ENCODE measurements around the gene CDC42BPB. TPM values are rescaled to one million over a fixed set of nuclear protein-coding genes. Genes with fewer than 3 reads are reported as not detected.

CDC42BPB gene
- total RNA-seq, 1 experiment from 2014 or later: 96.9 TPM

DNA sequence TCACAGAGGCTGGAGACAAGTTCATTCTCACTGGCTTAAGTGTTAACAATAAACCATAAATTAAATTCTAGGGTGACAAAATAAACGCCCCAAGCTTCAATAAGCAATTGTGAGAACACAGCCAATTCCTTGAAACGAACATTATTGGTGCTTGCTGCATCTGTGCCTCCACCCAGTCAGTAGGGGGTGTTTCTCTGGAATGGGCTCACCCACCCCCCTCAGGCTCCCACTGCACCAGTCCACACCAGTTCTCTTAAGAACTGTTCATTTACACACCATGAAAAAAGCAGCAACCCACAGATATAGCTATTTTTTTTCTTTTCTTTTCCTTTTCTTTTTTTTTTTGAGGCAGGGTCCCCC is 34.7 kb downstream of the CDC42BPB start (continued):
- TF ChIP-seq STAT6 (CRISPR knock-in tag; conservative IDR thresholded peaks at IDR 0.05; ENCODE audit: low read depth) (no peak), ATF2 (CRISPR knock-in tag; IDR thresholded peaks at IDR 0.05; ENCODE audit: borderline replicate concordance, low read depth) (no peak), ZNF416 (CRISPR knock-in tag; IDR thresholded peaks at IDR 0.05) (no peak), ATF6 (CRISPR knock-in tag; IDR thresholded peaks at IDR 0.05) (no peak), PREB (CRISPR knock-in tag; IDR thresholded peaks at IDR 0.05; ENCODE audit: borderline replicate concordance) (no peak), SMAD4 (CRISPR knock-in tag; IDR thresholded peaks at IDR 0.05) (no peak), ZNF232 (CRISPR knock-in tag; IDR thresholded peaks at IDR 0.05) (no peak)

DNA sequence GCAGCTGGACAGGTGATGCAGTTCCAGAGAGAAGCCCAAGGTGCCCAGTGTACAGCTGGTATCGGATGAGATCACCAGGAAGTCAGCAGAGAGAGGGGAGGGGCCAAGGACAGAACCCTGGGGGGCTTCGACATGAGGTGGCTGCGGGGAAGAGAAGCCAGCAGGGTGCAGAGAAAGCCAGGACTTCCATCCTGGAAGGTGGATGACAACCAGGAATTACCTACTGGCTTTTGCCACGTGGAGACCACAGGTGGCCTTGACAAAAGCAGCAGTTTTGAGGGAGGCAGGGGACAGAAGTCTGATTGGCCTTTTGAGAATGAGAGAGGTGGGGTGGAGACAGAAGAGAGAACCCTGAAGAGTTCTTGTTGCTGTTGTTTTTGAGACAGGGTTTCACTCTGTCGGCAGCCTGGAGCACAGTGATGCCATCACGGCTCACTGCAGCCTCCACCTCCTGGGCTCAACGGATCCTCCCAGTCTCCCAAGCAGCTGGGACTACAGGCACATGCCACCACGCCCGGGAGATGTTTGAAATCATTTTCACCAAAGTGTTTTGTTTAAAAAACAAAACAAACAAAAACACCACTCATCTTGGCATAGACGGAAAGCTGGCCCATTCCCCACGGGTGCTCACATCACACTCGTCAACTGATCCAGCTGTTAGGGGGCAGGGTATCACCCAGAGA is 35.2 kb downstream of the CDC42BPB start:
- no peak; the same call in 1 of the 2 replicates for ATAC-seq
- no peak overlapping the region for H3K4me3 Mint-ChIP-seq
- ChIA-PET CTCF (interaction anchor here (0.7 to 1.2 kb wide), 3 partner anchors 10 to 83 kb away, joined by 3 to 4 read pairs (median 3); no protein-coding TSS in a partner anchor), POLR2A (no interaction called here)
- peaks cover 42% of the 10 kb centered on the region for H3K4me1 Mint-ChIP-seq
- peak overlapping the region; percentile 82 for H3K27ac Mint-ChIP-seq
- peaks cover 15% of the 10 kb centered on the region for H3K36me3 Mint-ChIP-seq
- DNase-seq (ENCODE audit: low spot score): no peak
- H3K9me3 Mint-ChIP-seq: peaks cover 13% of the 10 kb centered on the region
- no peaks in the 10 kb centered on the region for H3K27me3 Mint-ChIP-seq (ENCODE audit: low read depth)
- no peak for TF ChIP-seq JUN (CRISPR knock-in tag; IDR thresholded peaks at IDR 0.05)
- TF ChIP-seq ZNF263 (CRISPR knock-in tag; IDR thresholded peaks at IDR 0.05; ENCODE audit: low read depth): no peak
- TF ChIP-seq ZNF396 (CRISPR knock-in tag; IDR thresholded peaks at IDR 0.05; ENCODE audit: borderline replicate concordance): no peak
- no peak for TF ChIP-seq ZNF532 (CRISPR knock-in tag; IDR thresholded peaks at IDR 0.05; ENCODE audit: borderline replicate concordance)
- no peak for TF ChIP-seq HMGA2 (CRISPR knock-in tag; IDR thresholded peaks at IDR 0.05)
- TF ChIP-seq USF2 (CRISPR knock-in tag; IDR thresholded peaks at IDR 0.05): no peak
- TF ChIP-seq TEAD4 (CRISPR knock-in tag; IDR thresholded peaks at IDR 0.05): no peak
- TF ChIP-seq, protein P1, sequence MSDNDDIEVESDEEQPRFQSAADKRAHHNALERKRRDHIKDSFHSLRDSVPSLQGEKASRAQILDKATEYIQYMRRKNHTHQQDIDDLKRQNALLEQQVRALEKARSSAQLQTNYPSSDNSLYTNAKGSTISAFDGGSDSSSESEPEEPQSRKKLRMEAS (CRISPR knock-in tag; IDR thresholded peaks at IDR 0.05): no peak
- TF ChIP-seq, protein P2, sequence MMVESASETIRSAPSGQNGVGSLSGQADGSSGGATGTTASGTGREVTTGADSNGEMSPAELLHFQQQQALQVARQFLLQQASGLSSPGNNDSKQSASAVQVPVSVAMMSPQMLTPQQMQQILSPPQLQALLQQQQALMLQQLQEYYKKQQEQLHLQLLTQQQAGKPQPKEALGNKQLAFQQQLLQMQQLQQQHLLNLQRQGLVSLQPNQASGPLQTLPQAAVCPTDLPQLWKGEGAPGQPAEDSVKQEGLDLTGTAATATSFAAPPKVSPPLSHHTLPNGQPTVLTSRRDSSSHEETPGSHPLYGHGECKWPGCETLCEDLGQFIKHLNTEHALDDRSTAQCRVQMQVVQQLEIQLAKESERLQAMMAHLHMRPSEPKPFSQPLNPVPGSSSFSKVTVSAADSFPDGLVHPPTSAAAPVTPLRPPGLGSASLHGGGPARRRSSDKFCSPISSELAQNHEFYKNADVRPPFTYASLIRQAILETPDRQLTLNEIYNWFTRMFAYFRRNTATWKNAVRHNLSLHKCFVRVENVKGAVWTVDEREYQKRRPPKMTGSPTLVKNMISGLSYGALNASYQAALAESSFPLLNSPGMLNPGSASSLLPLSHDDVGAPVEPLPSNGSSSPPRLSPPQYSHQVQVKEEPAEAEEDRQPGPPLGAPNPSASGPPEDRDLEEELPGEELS (CRISPR knock-in tag; IDR thresholded peaks at IDR 0.05): no peak
- no peak for TF ChIP-seq NR3C1 (CRISPR knock-in tag; conservative IDR thresholded peaks at IDR 0.05; ENCODE audit: low read depth)

Data from WTC11 (cell line).